Embryonic facial prominence (tissue), 1 donor: Measurements from ENCODE around the gene GAD2.
A peak's percentile ranks its signal among the peaks of the same experiment; 100 is the strongest.

ENCODE experiments used
- DNase-seq: peaks from one replicate; pipeline ENCODE4 v3.0.0-alpha.2; 2016; ENCODE audit errors: extremely low spot score

The GAD2 gene

GRCh38 chr10:26216585-26217395 is at the start of gene GAD2:
Gene GAD2, plus strand, starts transcription at chr10:26216774. Its CDS starts 36 bp downstream, at chr10:26216810.
- DNase-seq = no peak

- DNase-seq = no peak
Observed at GRCh38 chr10:26169466-26169865, 47.1 kb upstream of the GAD2 start.

DNA sequence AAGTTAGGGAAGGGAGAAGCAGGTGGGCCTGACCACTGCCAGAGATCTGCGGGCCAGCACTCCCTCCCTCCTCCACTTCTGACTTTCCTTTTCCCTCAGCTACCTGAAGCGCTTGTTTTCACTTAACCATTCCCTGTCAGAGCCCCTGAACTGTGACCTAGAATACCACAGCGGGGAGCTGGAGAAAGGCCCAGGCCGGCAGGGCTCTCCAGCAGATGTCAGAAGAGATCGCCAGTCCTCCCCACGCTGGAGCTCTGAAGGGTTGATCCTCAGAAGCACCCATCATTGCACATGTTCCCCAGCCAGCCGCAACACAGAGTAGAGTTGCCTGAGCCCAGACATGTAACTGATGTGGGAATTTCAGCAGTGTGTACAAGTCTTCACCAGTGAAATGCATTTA is 44.4 kb upstream of the GAD2 start:
- no peak for DNase-seq

DNA sequence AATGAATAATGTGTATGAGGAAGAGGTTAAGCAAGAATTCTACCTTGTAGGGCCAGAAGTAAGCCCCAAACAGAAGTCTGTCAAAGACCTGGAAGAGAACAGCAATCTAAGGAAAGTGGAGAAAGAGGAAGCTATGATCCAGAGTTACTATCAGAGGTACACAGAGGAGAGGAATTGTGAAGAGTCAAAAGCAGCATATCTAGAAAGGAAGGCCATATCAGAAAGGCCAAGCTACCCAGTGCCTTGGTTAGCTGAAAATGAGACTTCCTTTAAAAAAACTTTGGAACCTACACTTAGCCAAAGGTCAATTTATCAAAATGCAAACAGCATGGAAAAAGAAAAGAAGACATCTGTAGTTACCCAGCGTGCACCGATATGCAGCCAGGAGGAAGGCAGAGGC is 42.7 kb upstream of the GAD2 start:
- DNase-seq = no peak

- no peak for DNase-seq
Observed at GRCh38 chr10:26177341-26177740, 39.2 kb upstream of the GAD2 start.

- DNase-seq = no peak
Observed at GRCh38 chr10:26194275-26194674, 22.3 kb upstream of the GAD2 start.

GRCh38 chr10:26197248-26197647 is 19.3 kb upstream of the GAD2 start:
- no peak for DNase-seq

DNA sequence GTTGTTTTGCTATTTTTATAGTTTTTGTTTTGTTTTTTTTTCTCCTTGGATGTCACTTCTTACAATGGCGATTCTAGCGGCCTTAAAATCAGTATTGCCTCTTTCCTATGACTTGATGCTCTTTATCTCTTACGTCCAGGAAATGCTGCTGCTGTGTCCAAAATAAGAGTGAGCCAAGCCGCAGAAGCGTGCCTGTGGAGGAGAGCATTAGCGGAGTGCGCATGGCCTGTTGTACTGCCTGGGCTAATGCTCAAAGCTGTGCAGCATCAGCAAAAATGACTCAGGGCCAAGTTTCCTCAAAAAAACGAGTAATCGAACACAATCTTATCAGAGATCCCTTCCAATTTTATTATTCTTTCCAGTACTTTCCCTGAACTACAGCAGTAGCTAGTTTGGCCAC is 18.5 kb upstream of the GAD2 start:
- DNase-seq = no peak

- no peak for DNase-seq
Observed at GRCh38 chr10:26199841-26200240, 16.7 kb upstream of the GAD2 start.

GRCh38 chr10:26205223-26205622 is 11.4 kb upstream of the GAD2 start:
- DNase-seq = no peak

- DNase-seq = no peak
Observed at GRCh38 chr10:26211781-26212444, 4.7 kb upstream of the GAD2 start.

GRCh38 chr10:26212511-26212910 is 4.1 kb upstream of the GAD2 start:
- no peak for DNase-seq

GRCh38 chr10:26213157-26213800 is 3.3 kb upstream of the GAD2 start:
- DNase-seq = no peak

GRCh38 chr10:26214004-26214403 is 2.6 kb upstream of the GAD2 start:
- no peak for DNase-seq

GRCh38 chr10:26214551-26215395 is 1.8 kb upstream of the GAD2 start:
- DNase-seq = no peak

DNA sequence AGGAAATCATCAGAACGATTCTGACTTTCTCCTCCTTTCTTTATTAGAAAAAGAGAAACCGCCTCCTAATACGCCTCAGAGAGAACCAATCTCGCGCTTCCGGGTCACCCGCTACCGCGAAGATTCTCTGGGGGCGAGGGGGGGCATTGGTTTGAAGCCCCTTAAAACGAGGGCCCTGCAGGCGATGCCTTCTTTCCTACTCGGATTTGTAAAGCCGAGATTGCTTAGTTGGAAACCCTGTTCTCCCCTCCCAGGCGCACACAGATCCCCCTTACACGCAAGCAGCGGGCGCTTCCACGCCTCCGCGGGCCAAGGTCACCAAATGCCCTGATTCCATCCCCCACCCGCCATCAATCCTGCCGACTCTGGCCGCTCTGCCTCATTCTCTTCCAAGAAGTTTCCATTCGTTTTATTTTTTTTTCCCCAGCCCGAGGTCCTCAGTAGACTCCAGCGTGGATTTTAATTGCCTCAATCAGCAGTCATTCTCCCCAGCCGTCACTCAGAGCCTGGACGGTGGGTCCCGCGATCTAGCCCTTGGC is 1.1 kb upstream of the GAD2 start:
- DNase-seq = no peak

- peak; percentile 53 for DNase-seq
Observed at GRCh38 chr10:26215935-26216584, 514 bp upstream of the GAD2 start.

- DNase-seq = no peak
Observed at GRCh38 chr10:26217396-26218086, 967 bp downstream of the GAD2 start.

DNA sequence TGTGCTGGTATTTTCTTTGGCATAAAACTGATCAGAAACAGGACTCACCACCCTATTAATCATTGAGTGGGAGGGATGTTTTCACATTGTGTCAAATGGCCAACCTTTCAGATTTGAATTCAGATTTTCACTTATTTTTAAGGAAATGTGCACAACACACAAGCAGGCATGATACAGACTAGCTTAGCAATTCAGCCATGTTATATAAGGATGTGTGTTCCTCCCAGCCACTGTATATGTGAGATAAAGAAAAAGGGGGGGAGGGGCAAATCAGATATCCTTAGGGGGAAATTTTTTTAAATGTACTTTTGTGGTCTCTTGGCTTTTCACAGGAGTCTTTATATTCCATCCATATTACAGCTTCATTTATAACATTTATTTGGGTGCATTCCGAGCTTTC is 3.1 kb downstream of the GAD2 start:
- no peak for DNase-seq

DNA sequence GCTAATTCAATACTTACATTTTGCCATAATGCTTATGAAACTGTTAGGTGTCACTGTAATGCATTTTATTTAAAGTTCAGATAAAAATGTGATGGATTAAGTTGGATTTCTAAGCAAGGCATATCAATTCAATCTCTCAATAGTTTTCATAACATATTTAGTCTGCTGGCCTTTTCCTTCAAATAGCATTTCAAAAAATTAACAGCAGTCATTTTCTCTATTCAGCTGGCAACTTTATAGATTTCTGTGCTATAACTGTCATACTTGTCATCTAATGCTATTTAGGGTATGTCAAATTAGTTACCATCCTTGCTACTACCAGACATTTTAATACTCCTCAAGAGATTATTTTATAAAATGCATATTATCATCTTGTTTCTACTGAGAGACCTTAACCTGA is 4.3 kb downstream of the GAD2 start:
- no peak for DNase-seq

- no peak for DNase-seq
Observed at GRCh38 chr10:26221541-26221940, 5.0 kb downstream of the GAD2 start.
